Stimulated activated CD4-positive, alpha-beta T cell treated with anti-CD3 and anti-CD28 coated beads, Interleukin-12 subunit alpha, Interleukin-12 subunit beta, amount 100 ng/mL, for 48 hours (primary cell): ENCODE results near the gene ARL15.

ENCODE experiments used
- DNase-seq, 3 donors: peaks; one replicate each; pipeline ENCODE4 v3.0.0-alpha.2; 2020; ENCODE audit warnings: low read depth in 2 of 3, low spot score in 1 of 3

Gene ARL15

GRCh38 chr5:54254482-54255198, 55.7 kb downstream of the ARL15 start:
- DNase-seq = no peak

- DNase-seq = no peak
Observed at GRCh38 chr5:54251981-54252380, 58.4 kb downstream of the ARL15 start.

GRCh38 chr5:54249210-54250028, 61.0 kb downstream of the ARL15 start:
- DNase-seq = peak in 2 of 3 donors; percentile 1 to 6

- no peak for DNase-seq
Observed at GRCh38 chr5:54247226-54247625, 63.1 kb downstream of the ARL15 start.

GRCh38 chr5:54243483-54244080, 66.8 kb downstream of the ARL15 start:
- DNase-seq = peak in 2 of 3 donors; percentile 12 to 20

GRCh38 chr5:54242297-54242696, 68.1 kb downstream of the ARL15 start:
- DNase-seq = no peak

- DNase-seq = no peak
Observed at GRCh38 chr5:54234304-54234933, 76.0 kb downstream of the ARL15 start.

GRCh38 chr5:54230936-54231685, 79.3 kb downstream of the ARL15 start:
- DNase-seq = no peak

- peak; percentile 48 to 73 (median 58) for DNase-seq
Observed at GRCh38 chr5:54229041-54229780, 81.2 kb downstream of the ARL15 start.

GRCh38 chr5:54227759-54228158, 82.6 kb downstream of the ARL15 start:
- DNase-seq = no peak

- DNase-seq = no peak
Observed at GRCh38 chr5:54227109-54227508, 83.3 kb downstream of the ARL15 start.

- DNase-seq = no peak
Observed at GRCh38 chr5:54226215-54226614, 84.2 kb downstream of the ARL15 start.

- no peak for DNase-seq
Observed at GRCh38 chr5:54224103-54224826, 86.1 kb downstream of the ARL15 start.

- DNase-seq = no peak
Observed at GRCh38 chr5:54222336-54222735, 88.0 kb downstream of the ARL15 start.

- no peak for DNase-seq
Observed at GRCh38 chr5:54221135-54221534, 89.2 kb downstream of the ARL15 start.

GRCh38 chr5:54220230-54221040, 89.9 kb downstream of the ARL15 start:
- DNase-seq = no peak

GRCh38 chr5:54217826-54218503, 92.4 kb downstream of the ARL15 start:
- peak in 1 of 3 donors; percentile 37 for DNase-seq

- no peak for DNase-seq
Observed at GRCh38 chr5:54215233-54215736, 95.1 kb downstream of the ARL15 start.
